PC-9 (cell line): Measurements from ENCODE around the gene CYP4Z1.
"Not testable (repeated sequence)": the region's sequence is repeated elsewhere in the genome, so short reads cannot be mapped to it uniquely, and the experiment has no call there.

Source experiments
- EZH2 ChIP-seq: fragments of 200-600 bp; sonication (generic); IDR thresholded peaks from 2 replicates; pipeline ENCODE4 v1.8.0; 2017; ENCODE audit warnings: antibody characterized with exemption, low read depth
- TF ChIP-seq, protein P1 (sequence below): fragments of 200-600 bp; sonication (generic); conservative IDR thresholded peaks from 2 replicates; pipeline ENCODE4 v1.6.1; 2017; ENCODE audit warnings: mixed run types, antibody characterized with exemption, mild to moderate bottlenecking, moderate library complexity

DNA sequence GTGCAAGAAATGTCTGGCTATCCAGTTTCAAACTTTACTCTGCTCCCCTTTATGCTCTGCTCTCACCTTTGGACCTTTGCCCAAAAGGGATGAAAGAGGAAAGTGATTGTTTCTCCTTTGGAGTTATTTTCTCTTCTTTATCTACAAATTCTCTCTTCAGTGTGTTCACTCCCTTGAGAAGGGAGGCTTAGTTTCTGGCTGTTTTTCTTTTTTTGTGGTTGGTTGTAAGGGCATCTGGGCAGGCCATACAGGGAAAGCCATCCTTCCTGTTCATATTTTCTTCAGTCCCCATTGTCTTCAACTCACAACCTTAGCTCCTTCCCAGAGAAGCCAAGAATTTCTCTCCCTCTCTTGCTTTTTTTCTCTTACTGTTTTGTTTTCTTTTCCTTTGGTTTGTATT lies 2.5 kb downstream of the CYP4Z1 start:
- TF ChIP-seq, protein P1, sequence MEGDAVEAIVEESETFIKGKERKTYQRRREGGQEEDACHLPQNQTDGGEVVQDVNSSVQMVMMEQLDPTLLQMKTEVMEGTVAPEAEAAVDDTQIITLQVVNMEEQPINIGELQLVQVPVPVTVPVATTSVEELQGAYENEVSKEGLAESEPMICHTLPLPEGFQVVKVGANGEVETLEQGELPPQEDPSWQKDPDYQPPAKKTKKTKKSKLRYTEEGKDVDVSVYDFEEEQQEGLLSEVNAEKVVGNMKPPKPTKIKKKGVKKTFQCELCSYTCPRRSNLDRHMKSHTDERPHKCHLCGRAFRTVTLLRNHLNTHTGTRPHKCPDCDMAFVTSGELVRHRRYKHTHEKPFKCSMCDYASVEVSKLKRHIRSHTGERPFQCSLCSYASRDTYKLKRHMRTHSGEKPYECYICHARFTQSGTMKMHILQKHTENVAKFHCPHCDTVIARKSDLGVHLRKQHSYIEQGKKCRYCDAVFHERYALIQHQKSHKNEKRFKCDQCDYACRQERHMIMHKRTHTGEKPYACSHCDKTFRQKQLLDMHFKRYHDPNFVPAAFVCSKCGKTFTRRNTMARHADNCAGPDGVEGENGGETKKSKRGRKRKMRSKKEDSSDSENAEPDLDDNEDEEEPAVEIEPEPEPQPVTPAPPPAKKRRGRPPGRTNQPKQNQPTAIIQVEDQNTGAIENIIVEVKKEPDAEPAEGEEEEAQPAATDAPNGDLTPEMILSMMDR = not testable (repeated sequence)
- not testable (repeated sequence) for TF ChIP-seq EZH2
